ENCODE data around the gene TMEM135.

- TF ChIP-seq YY1 (IDR thresholded peaks at IDR 0.05; ENCODE audit: insufficient read depth, insufficient read length), result no peak
- no peak for TF ChIP-seq ZNF274 (IDR thresholded peaks at IDR 0.05; ENCODE audit: low read depth, low read length)
- TF ChIP-seq SUZ12 (IDR thresholded peaks at IDR 0.05; ENCODE audit: extremely low read depth, insufficient read depth, insufficient read length), result no peak
Observed at GRCh38 chr11:87338046-87338639, 300.4 kb downstream of the TMEM135 start.

Data from NT2/D1 (cell line).